Gastroesophageal sphincter (tissue), 4 donors: Measurements from ENCODE around the gene MDM4. TPM values are rescaled to one million over a fixed set of nuclear protein-coding genes. Genes with fewer than 3 reads are reported as not detected.

Source experiments
- ATAC-seq: fragments of 150-250 bp; one replicate; pipeline ENCODE4 v1.9.1; 2016; ENCODE audit warnings: mild to moderate bottlenecking, moderate library complexity
- H3K27ac ChIP-seq, 4 donors: fragments of 200-600 bp; sonication (generic) in 3 of 4; 1 replicate in 3 of 4; 2 replicates in 1 of 4; pipeline ENCODE4 v1.5.1; 2016 to 2019
- H3K27me3 ChIP-seq: fragments of 200-600 bp; sonication (generic); one replicate; pipeline ENCODE4 v1.5.1; 2019
- H3K36me3 ChIP-seq, 2 donors: fragments of 200-600 bp; sonication (generic); one replicate each; pipeline ENCODE4 v1.5.1; 2019; ENCODE audit warnings: control low read depth in 1 of 2
- H3K4me1 ChIP-seq, 3 donors: fragments of 200-600 bp; sonication (generic); 1 replicate in 2 of 3; 2 replicates in 1 of 3; pipeline ENCODE4 v1.5.1; 2016 to 2019; ENCODE audit warnings: control low read depth in 2 of 3
- H3K4me3 ChIP-seq, 2 donors: fragments of 200-600 bp; sonication (generic); one replicate each; pipeline ENCODE4 v1.5.1; 2019; ENCODE audit warnings: mild to moderate bottlenecking in 1 of 2, moderate library complexity in 1 of 2
- H3K9me3 ChIP-seq, 3 donors: fragments of 200-600 bp; sonication (generic); one replicate each; pipeline ENCODE4 v1.5.1; 2017 to 2019; ENCODE audit warnings: control low read depth in 2 of 3
- EP300 ChIP-seq: sonication (generic); formaldehyde crosslinking; IDR thresholded peaks from one replicate; pipeline ENCODE4 v1.6.1; 2017; ENCODE audit warnings: antibody characterized with exemption, mild to moderate bottlenecking
- POLR2A ChIP-seq, 2 donors: fragments of 450-650 bp; IDR thresholded peaks; one replicate each; pipeline ENCODE4 v1.6.1; 2017; ENCODE audit warnings: antibody characterized with exemption in 2 of 2, mild to moderate bottlenecking in 2 of 2, moderate library complexity in 1 of 2
- POLR2AphosphoS5 ChIP-seq: sonication (generic); formaldehyde crosslinking; IDR thresholded peaks from one replicate; pipeline ENCODE4 v1.6.1; 2017; ENCODE audit warnings: antibody characterized with exemption
- WGBS, 2 donors: methylation state at CpG; one replicate each; pipeline ENCODE4 v1.1.5; 2018; ENCODE audit warnings: low coverage in 1 of 2; 5-methylcytosine and 5-hydroxymethylcytosine counted together
- total RNA-seq, 4 donors: library from RNA; depleted of rRNA; stranded (reverse); fragments of >200 nt; gene quantifications; one replicate each; pipeline ENCODE4 v1.1.0, GENCODE V29; 2016
- TF ChIP-seq, protein P1 (sequence below), 4 experiments: fragments of 200-600 bp in 2 of 4; fragments of 450-650 bp in 2 of 4; sonication (generic) in 1 of 4; IDR thresholded peaks; one replicate each; pipeline ENCODE4 v1.5.1; 2017 to 2019; ENCODE audit warnings: antibody characterized with exemption in 4 of 4, mild to moderate bottlenecking in 2 of 4, moderate library complexity in 2 of 4

Gene MDM4
- total RNA-seq, 4 donors from 2014 or later, result 24.3 to 74.1 (median 37.9) TPM

DNA sequence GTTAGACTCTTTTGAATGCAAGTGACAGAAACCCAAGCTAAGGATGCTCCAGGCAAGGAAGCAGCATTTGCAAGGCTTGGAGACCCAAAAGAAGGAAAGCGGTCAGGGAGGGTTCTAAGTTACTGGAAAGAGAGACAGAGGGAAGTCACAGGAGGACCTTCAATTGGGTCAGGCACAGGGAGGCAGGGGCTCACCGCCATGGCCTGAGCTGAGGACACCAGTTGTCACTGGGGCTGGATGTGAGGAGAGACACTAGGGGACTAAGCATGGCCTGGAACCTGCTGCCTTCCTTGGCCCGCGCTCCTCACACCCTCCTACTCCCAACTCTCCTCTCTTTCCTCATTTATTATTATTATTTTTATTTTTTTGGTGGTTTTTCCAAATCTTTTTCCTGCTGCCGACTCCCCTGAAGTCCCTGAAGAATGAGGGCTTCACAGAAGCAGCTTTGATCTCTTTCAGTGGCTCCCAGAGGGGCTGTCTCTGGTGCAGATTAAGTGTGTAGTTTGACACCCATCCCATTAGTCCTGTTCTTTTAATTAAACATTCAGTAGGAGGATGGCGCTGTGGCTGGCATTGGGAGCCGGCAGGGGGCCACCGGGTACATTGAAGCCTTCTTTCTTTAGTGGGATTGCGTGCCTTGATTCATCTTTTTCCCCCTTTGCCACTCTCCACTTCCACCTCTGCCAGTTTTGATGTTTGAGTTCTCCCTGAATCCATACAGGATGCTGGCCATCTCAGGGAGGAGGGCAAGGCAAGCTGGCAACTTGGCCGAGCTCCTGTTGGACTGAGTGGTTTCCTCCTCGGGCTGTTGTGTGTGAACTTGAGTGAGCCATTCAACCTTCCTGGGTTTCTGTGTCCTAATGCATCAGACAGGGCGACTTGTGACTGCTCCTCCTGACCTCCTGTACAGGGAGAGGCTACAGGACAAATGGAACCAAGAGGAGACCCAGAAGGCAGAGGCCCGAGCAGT, 59.3 kb downstream of the MDM4 start:
- WGBS, 2 donors, result 79 to 87% methylated on average over 4 to 7 of the region's 13 CpGs
- H3K4me1 ChIP-seq, result peaks cover 0 to 27% (median 8%) of the 10 kb centered on the region in 3 donors
- H3K4me3 ChIP-seq, result no peak overlapping the region
- TF ChIP-seq, protein P1, sequence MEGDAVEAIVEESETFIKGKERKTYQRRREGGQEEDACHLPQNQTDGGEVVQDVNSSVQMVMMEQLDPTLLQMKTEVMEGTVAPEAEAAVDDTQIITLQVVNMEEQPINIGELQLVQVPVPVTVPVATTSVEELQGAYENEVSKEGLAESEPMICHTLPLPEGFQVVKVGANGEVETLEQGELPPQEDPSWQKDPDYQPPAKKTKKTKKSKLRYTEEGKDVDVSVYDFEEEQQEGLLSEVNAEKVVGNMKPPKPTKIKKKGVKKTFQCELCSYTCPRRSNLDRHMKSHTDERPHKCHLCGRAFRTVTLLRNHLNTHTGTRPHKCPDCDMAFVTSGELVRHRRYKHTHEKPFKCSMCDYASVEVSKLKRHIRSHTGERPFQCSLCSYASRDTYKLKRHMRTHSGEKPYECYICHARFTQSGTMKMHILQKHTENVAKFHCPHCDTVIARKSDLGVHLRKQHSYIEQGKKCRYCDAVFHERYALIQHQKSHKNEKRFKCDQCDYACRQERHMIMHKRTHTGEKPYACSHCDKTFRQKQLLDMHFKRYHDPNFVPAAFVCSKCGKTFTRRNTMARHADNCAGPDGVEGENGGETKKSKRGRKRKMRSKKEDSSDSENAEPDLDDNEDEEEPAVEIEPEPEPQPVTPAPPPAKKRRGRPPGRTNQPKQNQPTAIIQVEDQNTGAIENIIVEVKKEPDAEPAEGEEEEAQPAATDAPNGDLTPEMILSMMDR (IDR thresholded peaks at IDR 0.05), result no peak
- no peak for TF ChIP-seq EP300
- no peak for TF ChIP-seq POLR2AphosphoS5
- no peak for TF ChIP-seq POLR2A (IDR thresholded peaks at IDR 0.05)
- no peaks in the 10 kb centered on the region for H3K9me3 ChIP-seq
- no peak for ATAC-seq
- no peak overlapping the region for H3K27ac ChIP-seq
- H3K36me3 ChIP-seq, result peaks cover 0 to 22% of the 10 kb centered on the region in 2 donors
- H3K27me3 ChIP-seq, result no peaks in the 10 kb centered on the region

- Histone ChIP-seq H3K4me1 (peaks cover 0 to 27% (median 8%) of the 10 kb centered on the region in 3 donors), H3K27me3 (no peaks in the 10 kb centered on the region), H3K36me3 (peaks cover 0 to 15% of the 10 kb centered on the region in 2 donors), H3K27ac (no peak overlapping the region), H3K4me3 (no peak overlapping the region), H3K9me3 (no peaks in the 10 kb centered on the region)
- TF ChIP-seq, protein P1 (IDR thresholded peaks at IDR 0.05), result no peak
- TF ChIP-seq POLR2AphosphoS5 (no peak), POLR2A (IDR thresholded peaks at IDR 0.05) (no peak)
- WGBS, 2 donors, result 82% methylated on average over 7 of the region's 8 CpGs; no CpG with 5 or more reads in 1 of the 2 donors
- ATAC-seq, result no peak
Measured at GRCh38 chr1:204576422-204576821, 60.2 kb downstream of the MDM4 start.

- Histone ChIP-seq H3K27me3 (no peaks in the 10 kb centered on the region), H3K4me1 (peaks cover 0 to 27% (median 8%) of the 10 kb centered on the region in 3 donors), H3K36me3 (peaks cover 0 to 9% of the 10 kb centered on the region in 2 donors), H3K9me3 (no peaks in the 10 kb centered on the region), H3K27ac (no peak overlapping the region), H3K4me3 (no peak overlapping the region)
- no peak for ATAC-seq
- WGBS, 2 donors, result 67 to 90% methylated on average over 1 to 5 of the region's 10 CpGs
- TF ChIP-seq, protein P1 (IDR thresholded peaks at IDR 0.05), result no peak
- no peak for TF ChIP-seq POLR2A (IDR thresholded peaks at IDR 0.05)
- TF ChIP-seq POLR2AphosphoS5, result no peak
- no peak for TF ChIP-seq EP300
Measured at GRCh38 chr1:204577794-204578478, 61.7 kb downstream of the MDM4 start.

- no peak for TF ChIP-seq EP300
- TF ChIP-seq, protein P1 (IDR thresholded peaks at IDR 0.05), result no peak
- TF ChIP-seq POLR2A (IDR thresholded peaks at IDR 0.05), result no peak
- no peak for TF ChIP-seq POLR2AphosphoS5
- H3K27me3 ChIP-seq, result no peaks in the 10 kb centered on the region
- peak overlapping the region in 3 of 4 donors; percentile 27 to 54 (median 45) for H3K27ac ChIP-seq
- H3K4me3 ChIP-seq, result peak overlapping the region; percentile 2 to 40
- H3K4me1 ChIP-seq, result peaks cover 0 to 22% (median 8%) of the 10 kb centered on the region in 3 donors
- no peaks in the 10 kb centered on the region for H3K9me3 ChIP-seq
- WGBS, 2 donors, result 26 to 46% methylated on average over 3 to 10 of the region's 18 CpGs
- H3K36me3 ChIP-seq, result no peaks in the 10 kb centered on the region
- ATAC-seq, result peak; percentile 48
Measured at GRCh38 chr1:204578867-204579664, 62.9 kb downstream of the MDM4 start.
